Prostate gland (tissue), 2 donors: ENCODE measurements around the gene LHB.

Experiments
- POLR2A ChIP-seq: fragments of 450-650 bp; IDR thresholded peaks from one replicate; pipeline ENCODE4 v1.6.1; 2016; ENCODE audit warnings: antibody characterized with exemption, mild to moderate bottlenecking
- TF ChIP-seq, protein P1 (sequence below), 4 experiments: fragments of 200-600 bp in 2 of 4; fragments of 450-650 bp in 2 of 4; sonication (generic) in 2 of 4; IDR thresholded peaks; 1 replicate in 3 of 4; 2 replicates in 1 of 4; pipeline ENCODE4 v1.5.1; 2016 to 2019; ENCODE audit warnings: antibody characterized with exemption in 4 of 4, mild to moderate bottlenecking in 2 of 4, moderate library complexity in 2 of 4

DNA sequence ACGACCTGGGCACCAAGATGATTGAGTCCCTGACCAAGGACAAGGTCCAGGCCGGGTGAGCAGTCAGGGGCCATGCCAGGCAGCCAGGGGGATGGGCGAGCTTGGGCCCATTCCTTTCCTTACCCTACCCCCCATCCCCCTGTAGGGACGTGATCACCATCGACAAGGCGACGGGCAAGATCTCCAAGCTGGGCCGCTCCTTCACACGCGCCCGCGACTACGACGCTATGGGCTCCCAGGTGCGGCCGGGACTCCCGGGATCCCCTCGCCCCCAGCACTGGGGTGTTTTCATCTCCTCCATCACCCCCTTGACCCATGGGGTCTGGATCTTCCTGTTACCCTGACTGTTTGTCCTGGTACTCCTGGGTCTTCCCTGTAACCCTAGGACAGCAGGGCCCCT lies 7.1 kb downstream of the LHB start:
- TF ChIP-seq, protein P1, sequence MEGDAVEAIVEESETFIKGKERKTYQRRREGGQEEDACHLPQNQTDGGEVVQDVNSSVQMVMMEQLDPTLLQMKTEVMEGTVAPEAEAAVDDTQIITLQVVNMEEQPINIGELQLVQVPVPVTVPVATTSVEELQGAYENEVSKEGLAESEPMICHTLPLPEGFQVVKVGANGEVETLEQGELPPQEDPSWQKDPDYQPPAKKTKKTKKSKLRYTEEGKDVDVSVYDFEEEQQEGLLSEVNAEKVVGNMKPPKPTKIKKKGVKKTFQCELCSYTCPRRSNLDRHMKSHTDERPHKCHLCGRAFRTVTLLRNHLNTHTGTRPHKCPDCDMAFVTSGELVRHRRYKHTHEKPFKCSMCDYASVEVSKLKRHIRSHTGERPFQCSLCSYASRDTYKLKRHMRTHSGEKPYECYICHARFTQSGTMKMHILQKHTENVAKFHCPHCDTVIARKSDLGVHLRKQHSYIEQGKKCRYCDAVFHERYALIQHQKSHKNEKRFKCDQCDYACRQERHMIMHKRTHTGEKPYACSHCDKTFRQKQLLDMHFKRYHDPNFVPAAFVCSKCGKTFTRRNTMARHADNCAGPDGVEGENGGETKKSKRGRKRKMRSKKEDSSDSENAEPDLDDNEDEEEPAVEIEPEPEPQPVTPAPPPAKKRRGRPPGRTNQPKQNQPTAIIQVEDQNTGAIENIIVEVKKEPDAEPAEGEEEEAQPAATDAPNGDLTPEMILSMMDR (IDR thresholded peaks at IDR 0.05) = no peak
- no peak for TF ChIP-seq POLR2A
